ENCODE data around the gene GCGR. TPM values are rescaled to one million over a fixed set of nuclear protein-coding genes. Genes with fewer than 3 reads are reported as not detected.

Gene GCGR
- total and polyA plus RNA-seq, 2 of the 13 experiments (the other 11 are each of a cell fraction or from before 2014, with no cell fraction given): 0.04 to 0.13 TPM

- no peak for TF ChIP-seq RERE (CRISPR knock-in tag; IDR thresholded peaks at IDR 0.05; ENCODE audit: low read depth)
- TF ChIP-seq EED (CRISPR knock-in tag; IDR thresholded peaks at IDR 0.05): 0 out of 2 replicates have a peak, but pooled peaks have one; percentile 35
- peak; percentile 99 for TF ChIP-seq PATZ1 (CRISPR knock-in tag; IDR thresholded peaks at IDR 0.05)
- TF ChIP-seq ZBTB33 (CRISPR knock-in tag; IDR thresholded peaks at IDR 0.05): no peak; the same call in 1 of the 2 replicates
- no peak for TF ChIP-seq ZNF326 (CRISPR knock-in tag; IDR thresholded peaks at IDR 0.05; ENCODE audit: borderline replicate concordance)
- TF ChIP-seq IKZF1 (IDR thresholded peaks at IDR 0.05): no peak
- TF ChIP-seq TCF7L2 (IDR thresholded peaks at IDR 0.05; ENCODE audit: low read depth, low read length): no peak
- TF ChIP-seq HNRNPK (IDR thresholded peaks at IDR 0.05; ENCODE audit: low read depth, low read length, poor library complexity, severe bottlenecking): no peak
- TF ChIP-seq ZNF878 (CRISPR knock-in tag; IDR thresholded peaks at IDR 0.05): 0 out of 2 replicates have a peak, but pooled peaks have one; percentile 58
- TF ChIP-seq ZNF512 (CRISPR knock-in tag; IDR thresholded peaks at IDR 0.05): no peak
- TF ChIP-seq BCL6 (CRISPR knock-in tag; IDR thresholded peaks at IDR 0.05): peak; percentile 61
- 0 out of 2 replicates have a peak, but pooled peaks have one; percentile 73 for TF ChIP-seq ZSCAN9 (CRISPR knock-in tag; IDR thresholded peaks at IDR 0.05; ENCODE audit: borderline replicate concordance)
- TF ChIP-seq ZMAT5 (CRISPR knock-in tag; IDR thresholded peaks at IDR 0.05; ENCODE audit: borderline replicate concordance, low read depth): no peak
- peak; percentile 56 for TF ChIP-seq NCOA2 (CRISPR knock-in tag; IDR thresholded peaks at IDR 0.05)
- no peak for TF ChIP-seq TMF1 (CRISPR knock-in tag; IDR thresholded peaks at IDR 0.05; ENCODE audit: low read depth)
- no peak for TF ChIP-seq JDP2 (CRISPR knock-in tag; IDR thresholded peaks at IDR 0.05; ENCODE audit: borderline replicate concordance)
These were observed 11.0 kb downstream of the GCGR start (continued) for GRCh38 chr17:81814748-81815645.

Measured in HepG2 (cell line).